ENCODE measurements around the gene SLC6A12. TPM values are rescaled to one million over a fixed set of nuclear protein-coding genes. Genes with fewer than 3 reads are reported as not detected.
"Not testable (repeated sequence)": the region's sequence is repeated elsewhere in the genome, so short reads cannot be mapped to it uniquely, and the experiment has no call there.

Gene SLC6A12
- polyA plus RNA-seq, 4 donors = 13.3 to 19.2 (median 16.7) TPM

DNA sequence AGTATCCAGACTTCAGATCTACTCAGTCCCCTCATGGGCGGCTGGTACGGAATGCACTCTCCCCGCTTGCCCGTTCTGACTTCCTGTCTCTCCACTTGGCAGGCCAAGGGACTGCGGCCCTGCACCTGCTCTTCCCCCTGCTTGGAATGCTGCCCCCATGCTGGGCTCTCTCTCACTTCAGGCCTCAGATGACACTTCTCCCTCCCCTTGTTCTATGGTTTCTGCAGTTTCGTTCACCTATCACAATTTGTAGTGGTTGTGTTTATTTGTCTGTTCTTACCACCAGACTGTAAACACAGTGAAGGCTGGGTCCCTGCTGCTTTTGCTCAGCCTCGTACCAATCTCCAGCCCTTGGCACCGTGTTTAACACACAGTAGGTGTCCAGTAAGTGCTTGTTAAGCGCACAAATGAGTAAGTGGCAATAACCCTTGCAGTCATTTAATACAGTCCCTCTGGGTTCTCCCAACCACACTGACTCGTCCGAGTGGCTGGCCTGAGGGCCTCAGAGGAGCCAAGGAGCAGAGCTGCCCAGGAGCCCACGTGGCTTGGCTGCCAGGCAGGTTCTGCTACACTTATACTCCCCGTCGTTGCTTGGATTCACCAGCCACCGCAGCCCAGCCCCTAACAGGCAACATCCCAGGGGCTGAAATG is 11.8 kb downstream of the SLC6A12 start:
- no peak for DNase-seq (ENCODE audit: low read depth in 4 of 4, low spot score in 2 of 4)

DNA sequence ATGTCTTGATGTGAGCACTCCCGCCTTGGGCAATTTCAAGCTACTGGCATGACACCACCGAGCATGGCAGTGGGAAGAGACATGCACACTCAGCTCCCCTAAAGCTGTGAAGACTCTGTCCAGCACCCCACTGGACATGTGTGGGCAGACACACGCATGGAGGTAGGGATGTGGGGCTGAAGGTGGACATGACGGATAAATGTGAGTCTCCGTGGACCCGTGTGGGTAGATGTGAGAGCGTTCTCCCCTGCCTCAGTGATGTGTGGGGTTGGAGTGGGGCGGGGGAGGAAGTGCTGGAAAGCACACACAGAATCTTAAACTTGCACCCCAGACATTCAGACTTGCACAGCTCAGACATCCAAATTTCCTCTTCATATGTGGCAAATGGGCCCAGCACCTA is 12.6 kb downstream of the SLC6A12 start:
- DNase-seq (ENCODE audit: low read depth in 4 of 4, low spot score in 2 of 4) = no peak

DNA sequence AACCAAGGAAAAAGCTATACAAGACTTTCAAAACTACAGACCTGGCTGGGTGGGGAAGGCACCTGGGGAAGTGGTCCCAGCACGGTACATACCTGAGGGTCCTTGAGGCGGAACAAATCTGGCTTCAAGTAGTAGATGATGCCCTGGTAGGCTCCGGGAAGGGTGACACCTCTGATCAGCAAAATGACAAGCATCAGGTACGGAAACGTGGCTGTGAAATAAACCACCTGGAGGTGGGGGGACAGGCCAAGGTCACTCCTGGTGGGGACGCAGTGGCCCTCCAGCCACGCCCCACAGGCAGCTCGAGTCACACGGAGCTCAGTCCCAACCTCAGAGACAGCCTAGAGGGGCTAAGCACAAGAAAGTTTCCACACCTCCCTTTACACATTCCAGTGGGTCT is 15.3 kb downstream of the SLC6A12 start:
- DNase-seq (ENCODE audit: low read depth in 4 of 4, low spot score in 2 of 4) = no peak

DNA sequence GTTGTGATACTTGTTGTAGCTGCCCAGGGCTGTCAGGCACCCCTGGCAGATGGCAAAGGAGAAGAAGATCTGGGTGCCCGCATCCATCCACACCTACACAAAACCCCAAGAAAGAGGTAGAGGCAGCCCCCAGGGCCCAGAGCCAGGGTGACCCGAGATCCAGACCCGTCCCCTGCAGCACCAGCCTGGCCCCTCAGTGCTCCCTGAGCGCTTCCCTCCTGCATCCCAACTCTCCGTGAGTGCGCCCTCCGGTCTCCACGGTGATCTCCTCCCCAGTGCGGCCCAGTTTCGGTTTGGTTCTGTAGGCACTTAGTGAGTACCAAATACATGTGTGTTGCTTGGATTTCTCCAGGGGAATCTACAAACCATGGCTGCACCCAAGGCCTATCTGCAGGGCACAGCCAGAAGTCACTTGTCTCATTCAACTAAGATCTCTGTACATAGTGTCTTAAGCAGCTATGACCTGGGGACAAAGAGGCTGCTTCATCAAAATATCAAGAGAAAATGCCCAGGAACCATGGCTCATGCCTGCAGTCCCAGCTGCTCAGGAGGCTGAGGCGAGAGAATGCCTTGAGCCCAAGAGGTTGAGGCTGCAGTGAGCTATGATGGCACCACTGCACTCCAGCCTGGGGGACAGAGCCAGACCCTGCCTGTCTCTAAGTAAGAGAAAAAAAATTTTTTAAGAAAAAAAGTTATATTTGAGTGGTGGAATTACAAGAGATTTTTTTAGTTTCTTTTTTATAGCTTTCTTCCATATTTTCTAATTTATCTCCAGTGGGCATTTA is 15.9 kb downstream of the SLC6A12 start:
- no peak for DNase-seq (ENCODE audit: low read depth in 4 of 4, low spot score in 2 of 4)

DNA sequence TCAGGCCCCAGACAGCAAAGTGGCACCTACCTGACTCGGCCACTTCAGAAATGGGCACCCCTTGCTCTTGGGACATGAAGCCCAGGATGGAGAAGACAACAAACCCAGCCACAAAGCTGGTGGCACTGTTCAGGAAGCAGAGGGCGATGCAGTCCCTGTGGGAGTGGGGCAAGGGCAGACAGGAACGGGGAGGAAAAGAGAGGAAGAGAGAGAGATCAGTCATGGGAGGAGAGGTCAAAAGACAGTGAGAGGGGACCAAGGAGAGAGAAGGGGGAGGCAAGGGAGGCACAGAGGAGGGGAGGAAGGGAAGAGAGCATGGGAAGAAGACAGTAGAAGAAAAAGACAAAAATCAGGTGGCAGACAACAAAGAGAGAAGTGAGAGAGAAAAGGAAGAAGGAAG is 16.6 kb downstream of the SLC6A12 start:
- DNase-seq (ENCODE audit: low read depth in 4 of 4, low spot score in 2 of 4) = no peak

DNA sequence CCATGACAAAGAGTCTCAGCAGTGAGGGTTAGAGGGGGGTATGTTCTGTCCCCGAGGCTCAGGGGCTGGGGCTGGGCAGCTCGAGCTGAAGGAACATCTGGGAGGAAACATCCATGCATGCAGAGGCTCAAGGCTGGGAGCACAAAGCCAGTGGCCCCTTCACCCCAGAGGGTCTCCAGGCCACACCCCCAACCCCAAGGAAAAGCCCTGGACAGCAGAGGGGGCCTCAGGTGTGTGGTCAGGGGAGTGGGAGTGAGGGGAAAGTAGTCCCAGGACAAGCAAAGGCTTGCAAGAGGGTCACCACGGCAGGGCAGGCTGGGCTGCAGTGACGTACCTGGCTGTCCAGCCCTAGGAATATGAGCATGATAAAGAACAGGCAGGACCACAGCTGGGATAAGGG is 17.5 kb downstream of the SLC6A12 start:
- no peak for DNase-seq (ENCODE audit: low read depth in 4 of 4, low spot score in 2 of 4)

DNA sequence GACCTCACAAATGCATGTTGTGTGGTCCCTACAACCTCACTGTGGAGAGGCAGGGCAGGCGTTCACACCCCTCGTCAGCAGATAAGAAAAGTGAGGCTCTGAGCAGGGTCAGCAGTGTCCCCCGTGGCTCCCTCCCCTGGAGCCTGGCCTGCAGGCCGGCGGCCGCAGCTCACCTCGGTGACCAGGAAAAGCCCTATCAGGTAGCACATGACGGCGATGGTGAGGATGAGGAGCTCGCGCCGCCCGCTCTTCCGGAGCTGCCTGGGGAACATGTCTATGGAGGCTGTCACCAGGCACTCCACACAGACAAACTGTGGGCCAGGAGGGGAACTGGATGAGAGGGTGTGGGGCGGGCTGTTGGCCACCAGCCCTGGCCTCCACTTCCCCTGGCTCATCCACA is 18.0 kb downstream of the SLC6A12 start:
- no peak for DNase-seq (ENCODE audit: low read depth in 4 of 4, low spot score in 2 of 4)

DNA sequence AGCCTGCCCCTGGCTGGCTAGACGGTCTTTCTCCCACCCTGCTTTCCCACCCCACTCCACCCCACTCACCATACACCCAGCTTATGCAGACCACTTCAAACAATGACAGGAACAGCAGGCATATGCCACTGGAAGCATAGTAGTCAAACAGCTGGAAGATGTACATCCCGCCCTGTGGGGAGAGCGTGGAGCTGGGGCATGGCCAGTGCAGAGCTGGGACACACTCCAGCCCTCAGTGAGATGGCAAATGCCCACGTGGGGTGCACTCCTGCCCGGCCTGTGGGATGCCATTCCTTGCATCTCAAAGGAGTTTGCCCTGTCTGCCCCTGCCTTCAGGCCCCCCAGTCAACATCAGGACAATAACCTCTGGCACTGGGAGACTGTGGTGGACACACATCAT is 18.8 kb downstream of the SLC6A12 start:
- DNase-seq (ENCODE audit: low read depth in 4 of 4, low spot score in 2 of 4) = no peak

DNA sequence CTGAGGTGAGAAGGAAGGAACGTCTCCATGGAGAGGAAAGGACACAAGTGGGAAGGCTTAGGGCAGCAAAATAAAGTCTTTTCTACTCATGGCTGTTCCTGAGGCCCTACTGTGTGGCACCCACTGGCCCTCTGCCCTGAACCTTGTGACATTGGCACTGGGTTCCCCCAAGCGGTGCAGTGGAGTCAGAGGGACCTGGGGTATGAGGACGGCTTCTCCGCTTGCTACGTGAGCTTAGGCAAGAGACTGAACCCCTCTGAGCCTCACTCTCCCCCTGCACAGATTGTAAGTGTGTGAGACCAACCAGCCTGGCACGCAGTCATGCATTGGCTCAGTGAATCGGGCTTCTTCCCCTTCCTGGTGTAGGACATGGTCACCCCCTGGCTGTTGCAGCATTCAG is 19.7 kb downstream of the SLC6A12 start:
- no peak for DNase-seq (ENCODE audit: low read depth in 4 of 4, low spot score in 2 of 4)

DNA sequence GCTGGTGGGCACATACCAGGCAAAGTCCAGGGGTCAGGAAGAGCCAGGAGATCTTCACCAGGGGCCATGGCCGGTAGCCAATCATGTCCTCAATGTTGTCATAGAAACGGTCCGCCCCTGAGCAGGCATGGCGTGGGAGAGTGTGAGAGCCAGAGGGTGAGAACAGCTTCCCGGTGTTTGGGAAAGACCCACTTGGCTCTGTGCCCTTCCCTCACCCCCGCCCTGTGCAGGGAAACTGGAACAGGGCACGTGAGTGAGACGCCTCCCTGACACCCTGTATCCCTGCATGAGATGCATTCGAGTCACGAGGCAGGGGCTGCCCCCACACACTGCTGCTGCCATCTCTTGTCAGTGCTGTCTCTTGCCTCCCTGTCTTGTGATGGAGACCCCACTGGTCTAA is 20.7 kb downstream of the SLC6A12 start:
- DNase-seq (ENCODE audit: low read depth in 4 of 4, low spot score in 2 of 4) = no peak

DNA sequence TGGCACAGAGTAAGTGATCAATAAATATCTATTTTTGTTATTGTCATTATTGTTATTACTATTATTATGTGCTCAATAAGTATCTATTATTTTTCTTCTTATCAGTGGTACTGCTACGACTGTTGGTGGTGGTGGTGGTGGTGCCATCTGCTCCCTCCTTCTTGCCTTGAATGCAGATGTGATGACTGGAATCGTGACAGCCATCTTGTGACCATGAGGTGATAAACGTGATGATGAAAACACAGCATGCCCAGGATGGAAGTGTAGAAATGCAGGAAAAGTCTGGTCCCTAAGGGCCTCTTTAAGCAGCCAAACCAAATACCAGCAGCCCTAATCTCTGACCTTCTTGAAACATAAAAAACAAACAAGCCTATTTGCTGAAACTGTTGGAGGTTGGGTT is 22.4 kb downstream of the SLC6A12 start:
- no peak for DNase-seq (ENCODE audit: low read depth in 4 of 4, low spot score in 2 of 4)

DNA sequence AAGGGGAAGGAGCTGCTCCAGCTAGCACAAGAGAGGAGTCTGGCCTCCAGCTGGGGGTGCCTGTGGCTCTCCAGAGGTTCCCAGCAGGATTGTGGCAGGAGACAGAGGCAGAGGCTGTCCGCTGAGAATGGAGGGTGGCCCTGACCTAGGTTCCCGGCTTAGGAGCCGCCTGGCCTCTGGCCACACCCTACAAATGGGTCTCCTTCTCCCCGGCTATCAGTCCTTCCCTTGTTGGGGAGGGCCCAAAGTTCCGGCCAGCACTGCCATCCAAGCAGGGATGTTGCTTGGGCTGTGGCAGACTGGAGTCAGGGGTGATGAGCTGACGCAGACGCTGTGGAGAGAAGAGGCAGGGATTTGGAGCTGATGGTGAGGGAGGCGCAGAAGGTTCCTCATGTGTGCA is 23.1 kb downstream of the SLC6A12 start:
- DNase-seq (ENCODE audit: low read depth in 4 of 4, low spot score in 2 of 4) = no peak

DNA sequence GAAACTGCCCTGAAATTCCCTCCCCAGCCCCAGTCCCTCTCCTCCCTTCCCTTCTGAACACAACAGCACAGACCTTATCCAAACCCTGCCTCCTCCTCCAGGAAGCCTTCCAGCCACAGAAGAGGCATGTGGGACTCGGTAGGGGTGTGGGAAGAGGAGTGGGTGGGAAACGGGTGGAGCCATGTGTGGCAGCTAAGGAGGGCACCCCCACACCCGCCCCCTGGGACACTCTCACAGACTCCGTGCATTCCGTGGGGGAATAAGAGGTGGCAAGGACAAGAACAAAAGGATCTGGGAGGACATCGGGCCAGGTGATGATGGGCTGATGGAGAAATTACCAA is 24.4 kb downstream of the SLC6A12 start:
- no peak for DNase-seq (ENCODE audit: low read depth in 4 of 4, low spot score in 2 of 4)

DNA sequence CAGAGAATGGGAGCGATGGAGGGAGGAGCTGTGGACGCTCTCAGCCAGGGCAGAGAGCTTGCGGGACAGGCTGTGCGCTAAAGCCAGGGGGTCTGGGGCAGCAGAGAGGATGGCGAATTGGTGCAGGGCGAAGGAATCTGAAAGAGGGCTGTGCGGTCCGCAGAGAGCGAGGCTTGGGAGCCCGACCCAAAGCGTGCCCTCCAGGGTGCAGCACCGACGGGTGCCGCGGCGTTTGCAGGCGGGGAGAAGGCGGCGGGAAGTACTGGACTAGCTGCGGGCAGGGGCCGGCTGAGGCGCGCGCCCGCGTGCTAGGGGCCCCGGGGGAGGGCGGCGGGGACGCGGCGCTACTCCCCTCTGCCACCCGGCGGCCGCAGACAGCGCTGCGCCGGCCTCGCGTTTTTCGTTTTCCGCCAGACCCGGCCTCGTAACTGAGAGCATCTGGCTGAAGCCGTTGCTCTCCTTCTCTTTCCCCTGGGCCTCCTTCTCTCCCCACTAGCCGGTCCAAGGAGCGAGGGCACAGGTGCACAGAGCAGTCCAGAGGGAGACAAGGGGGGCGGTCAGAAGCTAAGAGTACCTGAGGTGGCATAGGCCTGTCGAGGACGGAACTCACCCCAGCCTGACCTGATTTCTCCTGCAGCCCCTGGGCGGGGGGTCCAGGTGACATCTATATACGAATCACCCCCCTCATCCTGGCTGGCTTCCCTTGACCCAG is 24.9 kb downstream of the SLC6A12 start:
- peak in 1 of 4 donors; percentile 60 for DNase-seq (ENCODE audit: low read depth in 4 of 4, low spot score in 2 of 4)

DNA sequence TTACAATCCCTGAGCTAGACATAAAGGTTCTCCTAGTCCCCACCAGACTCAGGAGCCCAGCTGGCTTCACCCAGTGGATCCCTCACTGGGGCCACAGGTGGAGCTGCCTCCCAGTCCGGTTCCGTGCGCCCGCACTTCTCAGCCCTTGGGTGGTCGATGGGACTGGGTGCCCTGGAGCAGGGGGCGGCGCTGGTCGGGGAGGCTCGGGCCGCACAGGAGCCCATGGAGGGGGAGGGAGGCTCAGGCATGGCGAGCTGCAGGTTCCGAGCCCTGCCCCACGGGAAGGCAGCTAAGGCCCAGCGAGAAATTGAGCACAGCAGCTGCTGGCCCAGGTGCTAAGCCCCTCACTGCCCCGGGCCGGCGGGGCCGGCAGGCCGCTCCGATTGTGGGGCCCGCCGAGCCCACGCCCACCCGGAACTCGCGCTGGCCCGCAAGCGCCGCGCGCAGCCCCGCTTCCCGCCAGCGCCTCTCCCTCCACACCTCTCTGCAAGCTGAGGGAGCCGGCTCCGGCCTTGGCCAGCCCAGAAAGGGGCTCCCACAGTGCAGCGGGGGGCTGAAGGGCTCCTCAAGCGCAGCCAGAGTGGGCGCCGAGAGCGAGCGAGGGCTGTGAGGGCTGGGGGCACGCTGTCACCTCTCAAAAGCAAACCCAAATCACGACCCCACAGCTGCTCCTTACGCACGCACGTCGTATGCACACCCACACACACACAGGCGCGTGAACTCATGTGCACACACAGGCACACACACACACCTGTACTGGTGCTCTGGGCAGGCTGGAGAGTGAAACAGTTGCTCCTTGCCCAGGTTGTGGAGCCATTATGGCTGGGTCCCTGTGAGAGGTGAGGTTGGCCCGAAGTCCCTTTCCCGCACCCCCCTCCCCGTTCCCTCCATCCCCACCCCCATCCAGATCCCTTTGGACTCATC is 25.7 kb downstream of the SLC6A12 start:
- not testable (repeated sequence) for DNase-seq (ENCODE audit: low read depth in 4 of 4, low spot score in 2 of 4)

DNA sequence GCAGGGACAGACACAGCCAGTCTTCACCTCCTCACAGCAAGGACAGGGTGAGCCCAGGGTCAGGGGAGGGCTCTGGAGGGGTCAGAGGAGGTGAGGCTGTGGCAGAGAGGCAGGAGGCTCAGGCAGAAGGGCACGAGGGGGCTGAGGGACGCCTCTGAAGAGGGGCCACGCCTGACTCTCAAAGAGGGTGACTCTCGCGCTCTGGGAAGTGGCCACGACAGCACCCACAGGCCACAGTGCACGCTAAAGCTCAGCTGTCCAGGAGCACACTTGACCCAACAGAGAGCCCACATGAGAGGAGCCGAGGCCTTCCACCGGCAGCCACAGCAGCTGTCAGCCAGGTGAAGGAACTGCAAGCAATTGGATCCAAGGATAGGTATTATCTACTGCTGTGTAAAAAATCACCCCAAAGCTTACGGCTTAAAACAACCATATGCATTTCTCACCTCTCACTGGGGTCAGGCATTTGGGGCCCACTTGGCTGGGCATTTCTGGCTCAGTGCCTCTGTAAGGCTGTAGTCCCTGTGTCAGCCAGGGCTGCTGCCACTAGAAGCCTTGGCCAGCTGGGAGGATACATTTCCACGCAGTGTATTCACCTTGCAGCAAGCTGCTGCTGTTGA is 27.8 kb downstream of the SLC6A12 start:
- no peak for DNase-seq (ENCODE audit: low read depth in 4 of 4, low spot score in 2 of 4)

DNA sequence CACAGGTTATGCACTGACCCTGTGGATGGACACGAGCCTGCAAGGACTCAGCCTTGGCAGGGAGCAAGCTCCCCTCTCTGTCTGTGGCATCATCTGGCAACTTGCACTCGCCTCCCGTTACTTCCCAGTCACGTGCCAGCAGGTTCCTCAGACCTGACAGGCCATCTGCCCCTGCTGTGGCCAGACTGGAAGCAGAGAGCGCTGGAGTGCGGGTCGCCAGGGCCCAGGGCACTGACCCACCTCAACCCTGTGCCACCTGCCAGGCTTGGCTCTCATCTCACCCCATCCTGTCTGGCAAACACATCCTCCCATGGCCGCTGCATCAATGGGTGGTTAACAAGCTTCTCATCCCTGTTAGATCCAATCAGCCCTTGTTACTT is 28.4 kb downstream of the SLC6A12 start:
- DNase-seq (ENCODE audit: low read depth in 4 of 4, low spot score in 2 of 4) = no peak

DNA sequence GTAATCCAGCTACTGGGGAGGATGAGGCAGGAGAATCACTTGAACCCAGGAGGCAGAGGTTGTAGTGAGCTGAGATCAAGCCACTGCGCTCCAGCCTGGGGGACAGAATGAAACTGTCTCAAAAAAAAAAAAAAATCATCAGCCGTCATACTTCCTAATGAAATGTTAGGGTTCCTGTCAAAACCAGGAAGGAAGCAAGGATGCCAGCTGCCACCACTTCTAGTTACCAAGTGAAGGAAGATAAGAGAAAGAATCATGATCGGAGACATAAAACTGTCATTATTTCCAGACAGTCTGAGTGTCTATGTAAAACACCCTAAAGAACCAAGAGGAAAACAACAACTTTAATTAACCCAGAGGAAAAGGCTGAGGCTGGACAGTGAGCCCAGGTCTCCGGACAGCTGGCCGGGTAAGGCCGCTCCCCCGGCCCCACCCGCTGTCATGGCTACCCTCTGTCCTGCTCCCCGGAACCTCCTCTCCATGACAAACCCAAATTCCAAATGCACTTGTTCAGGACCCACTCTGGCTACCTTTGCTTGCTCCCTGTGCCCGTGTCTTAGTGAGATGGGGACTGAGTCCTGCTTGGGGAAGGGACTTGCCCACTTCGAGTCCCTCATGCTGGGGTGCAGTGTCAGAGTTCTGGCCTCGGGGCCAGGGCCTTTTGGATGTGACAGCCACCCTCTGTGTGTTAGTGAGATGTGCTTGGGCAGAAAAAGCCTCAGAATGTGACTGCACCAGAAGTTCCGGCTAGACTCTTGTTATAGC is 29.0 kb downstream of the SLC6A12 start:
- DNase-seq (ENCODE audit: low read depth in 4 of 4, low spot score in 2 of 4) = no peak

DNA sequence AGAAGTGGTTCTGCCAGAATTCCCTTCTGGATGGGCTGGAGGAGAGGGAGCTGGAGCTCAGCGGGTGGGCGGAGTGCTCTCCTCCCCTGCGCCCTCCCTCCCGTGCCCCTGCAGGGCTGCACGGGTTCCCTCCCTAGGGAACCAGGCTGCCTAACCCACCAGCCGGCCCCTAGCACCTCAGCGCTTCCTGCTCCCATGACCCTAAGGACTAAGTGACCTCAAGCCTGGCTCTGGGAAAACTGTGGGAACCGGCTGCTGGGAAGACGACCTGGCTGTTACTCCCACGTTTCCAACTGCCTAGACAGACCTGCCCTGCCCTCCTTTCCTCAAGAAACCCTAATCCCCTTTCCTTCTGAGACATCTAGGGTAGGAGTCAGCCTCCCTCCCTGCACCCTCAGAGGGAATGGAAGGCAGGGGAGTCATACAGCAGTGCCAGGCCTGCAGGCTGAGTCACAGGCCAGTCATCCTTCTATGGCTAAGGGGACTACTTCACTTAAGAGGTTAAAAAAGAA is 31.5 kb downstream of the SLC6A12 start:
- DNase-seq (ENCODE audit: low read depth in 4 of 4, low spot score in 2 of 4) = no peak

All from left renal cortex interstitium (tissue), 4 donors.